Thoracic aorta (tissue), 2 donors: ENCODE measurements around the gene KANK4. TPM values are rescaled to one million over a fixed set of nuclear protein-coding genes. Genes with fewer than 3 reads are reported as not detected.

Experiments used
- ATAC-seq: fragments of 150-250 bp; one replicate; pipeline ENCODE4 v1.8.0; 2017; ENCODE audit warnings: low read depth; ENCODE audit not compliant: insufficient number of reproducible peaks, low FRiP score
- DNase-seq: peaks from one replicate; pipeline ENCODE4 v3.0.0-alpha.2; 2020; ENCODE audit warnings: low spot score
- H3K27ac ChIP-seq, 2 donors: fragments of 200-600 bp; sonication (generic); 1 replicate in 1 of 2; 2 replicates in 1 of 2; pipeline ENCODE4 v1.5.1; 2016; ENCODE audit warnings: mild to moderate bottlenecking in 2 of 2, moderate library complexity in 2 of 2
- H3K27me3 ChIP-seq: fragments of 200-600 bp; sonication (generic); replicated peaks from 2 replicates; pipeline ENCODE4 v1.6.0; 2016; ENCODE audit warnings: mild to moderate bottlenecking; ENCODE audit not compliant: insufficient read depth
- H3K36me3 ChIP-seq: fragments of 200-600 bp; sonication (generic); one replicate; pipeline ENCODE4 v1.5.1; 2016
- H3K4me1 ChIP-seq, 2 donors: fragments of 200-600 bp; sonication (generic); 1 replicate in 1 of 2; 2 replicates in 1 of 2; pipeline versions ENCODE4 v1.5.1 to v1.6.0; 2016; ENCODE audit warnings: low read depth in 2 of 2, mild to moderate bottlenecking in 1 of 2; ENCODE audit not compliant: control insufficient read depth in 1 of 2
- H3K4me3 ChIP-seq: fragments of 200-600 bp; sonication (generic); 2 replicates; pipeline ENCODE4 v1.5.1; 2016; ENCODE audit warnings: mild to moderate bottlenecking
- H3K9me3 ChIP-seq: fragments of 200-600 bp; sonication (generic); 2 replicates; pipeline ENCODE4 v1.5.1; 2016
- total RNA-seq, 2 donors: library from RNA; depleted of rRNA; stranded (reverse); fragments of >200 nt; gene quantifications; one replicate each; pipeline versions ENCODE4 v1.1.0 to v1.2.3, GENCODE V29; 2016
- TF ChIP-seq, protein P1 (sequence below): fragments of 200-600 bp; sonication (generic); IDR thresholded peaks from one replicate; pipeline ENCODE4 v1.5.1; 2019; ENCODE audit warnings: antibody characterized with exemption

Gene KANK4
- total RNA-seq, 2 donors from 2014 or later: 0.28 TPM; not detected in 1

- no peak for DNase-seq
- TF ChIP-seq, protein P1, sequence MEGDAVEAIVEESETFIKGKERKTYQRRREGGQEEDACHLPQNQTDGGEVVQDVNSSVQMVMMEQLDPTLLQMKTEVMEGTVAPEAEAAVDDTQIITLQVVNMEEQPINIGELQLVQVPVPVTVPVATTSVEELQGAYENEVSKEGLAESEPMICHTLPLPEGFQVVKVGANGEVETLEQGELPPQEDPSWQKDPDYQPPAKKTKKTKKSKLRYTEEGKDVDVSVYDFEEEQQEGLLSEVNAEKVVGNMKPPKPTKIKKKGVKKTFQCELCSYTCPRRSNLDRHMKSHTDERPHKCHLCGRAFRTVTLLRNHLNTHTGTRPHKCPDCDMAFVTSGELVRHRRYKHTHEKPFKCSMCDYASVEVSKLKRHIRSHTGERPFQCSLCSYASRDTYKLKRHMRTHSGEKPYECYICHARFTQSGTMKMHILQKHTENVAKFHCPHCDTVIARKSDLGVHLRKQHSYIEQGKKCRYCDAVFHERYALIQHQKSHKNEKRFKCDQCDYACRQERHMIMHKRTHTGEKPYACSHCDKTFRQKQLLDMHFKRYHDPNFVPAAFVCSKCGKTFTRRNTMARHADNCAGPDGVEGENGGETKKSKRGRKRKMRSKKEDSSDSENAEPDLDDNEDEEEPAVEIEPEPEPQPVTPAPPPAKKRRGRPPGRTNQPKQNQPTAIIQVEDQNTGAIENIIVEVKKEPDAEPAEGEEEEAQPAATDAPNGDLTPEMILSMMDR: no peak
- H3K4me1 ChIP-seq: no peaks in the 10 kb centered on the region
- no peak overlapping the region for H3K27ac ChIP-seq
- no peaks in the 10 kb centered on the region for H3K27me3 ChIP-seq
- H3K36me3 ChIP-seq: no peaks in the 10 kb centered on the region
- H3K4me3 ChIP-seq: no peak overlapping the region
- no peaks in the 10 kb centered on the region for H3K9me3 ChIP-seq
- no peak for ATAC-seq
These were observed 81.9 kb downstream of the KANK4 start for GRCh38 chr1:62237361-62237760.

- Histone ChIP-seq H3K36me3 (no peaks in the 10 kb centered on the region), H3K4me1 (no peaks in the 10 kb centered on the region), H3K27me3 (no peaks in the 10 kb centered on the region), H3K27ac (no peak overlapping the region), H3K9me3 (no peaks in the 10 kb centered on the region), H3K4me3 (no peak overlapping the region)
- ATAC-seq (no peak), DNase-seq (no peak)
- TF ChIP-seq, protein P1: no peak
These were observed 83.7 kb downstream of the KANK4 start for GRCh38 chr1:62235576-62235975.

DNA sequence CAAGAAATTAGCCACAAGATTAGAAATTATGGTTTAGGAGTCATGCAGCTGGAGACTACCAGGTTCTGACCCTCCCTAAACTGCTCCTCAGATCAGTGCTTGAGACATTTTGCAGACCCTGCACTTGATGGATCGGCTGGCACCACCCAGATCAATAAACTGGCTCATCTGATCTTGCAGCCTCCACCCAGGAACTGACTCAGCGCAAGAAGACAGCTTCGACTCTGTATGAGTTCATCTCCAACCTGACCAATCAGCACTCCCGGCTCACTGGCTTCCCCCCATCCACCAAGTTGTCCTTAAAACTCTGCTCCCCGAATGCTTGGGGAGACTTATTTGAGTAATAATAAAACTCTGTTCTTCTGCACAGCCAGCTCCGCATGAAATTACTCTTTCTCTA lies 84.5 kb downstream of the KANK4 start:
- H3K27ac ChIP-seq: no peak overlapping the region
- no peaks in the 10 kb centered on the region for H3K27me3 ChIP-seq
- no peak for DNase-seq
- no peak for ATAC-seq
- TF ChIP-seq, protein P1: no peak
- H3K4me1 ChIP-seq: no peaks in the 10 kb centered on the region
- H3K4me3 ChIP-seq: no peak overlapping the region
- no peaks in the 10 kb centered on the region for H3K36me3 ChIP-seq
- no peaks in the 10 kb centered on the region for H3K9me3 ChIP-seq

GRCh38 chr1:62233926-62234450 lies 85.2 kb downstream of the KANK4 start:
- TF ChIP-seq, protein P1: no peak
- no peaks in the 10 kb centered on the region for H3K9me3 ChIP-seq
- no peaks in the 10 kb centered on the region for H3K27me3 ChIP-seq
- H3K4me3 ChIP-seq: no peak overlapping the region
- no peak overlapping the region for H3K27ac ChIP-seq
- ATAC-seq (no peak), DNase-seq (no peak)
- no peaks in the 10 kb centered on the region for H3K36me3 ChIP-seq
- no peaks in the 10 kb centered on the region for H3K4me1 ChIP-seq

- Histone ChIP-seq H3K27me3 (no peaks in the 10 kb centered on the region), H3K4me3 (no peak overlapping the region), H3K4me1 (no peaks in the 10 kb centered on the region), H3K9me3 (no peaks in the 10 kb centered on the region), H3K27ac (no peak overlapping the region), H3K36me3 (no peaks in the 10 kb centered on the region)
- no peak for ATAC-seq
- TF ChIP-seq, protein P1: no peak
- DNase-seq: no peak
These were observed 86.4 kb downstream of the KANK4 start for GRCh38 chr1:62232871-62233278.
